Ovary (tissue), 3 donors: ENCODE data around the gene CFAP73.

Experiments used
- EP300 ChIP-seq: sonication (generic); formaldehyde crosslinking; IDR thresholded peaks from one replicate; pipeline ENCODE4 v1.6.1; 2017; ENCODE audit warnings: antibody characterized with exemption
- POLR2A ChIP-seq: fragments of 450-650 bp; IDR thresholded peaks from one replicate; pipeline ENCODE4 v1.6.1; 2017; ENCODE audit warnings: antibody characterized with exemption, mild to moderate bottlenecking, moderate library complexity
- TF ChIP-seq, protein P1 (sequence below), 3 donors: fragments of 450-650 bp in 2 of 3; fragments of 200-600 bp in 1 of 3; IDR thresholded peaks; one replicate each; pipeline versions ENCODE4 v1.5.1 to v1.8.0; 2016 to 2022; ENCODE audit warnings: antibody characterized with exemption in 3 of 3, mild to moderate bottlenecking in 1 of 3
- donor health status: DM: no; HTN: no; CAD: no.

GRCh38 chr12:113112043-113112899, 37.3 kb upstream of the CFAP73 start:
- TF ChIP-seq, protein P1, sequence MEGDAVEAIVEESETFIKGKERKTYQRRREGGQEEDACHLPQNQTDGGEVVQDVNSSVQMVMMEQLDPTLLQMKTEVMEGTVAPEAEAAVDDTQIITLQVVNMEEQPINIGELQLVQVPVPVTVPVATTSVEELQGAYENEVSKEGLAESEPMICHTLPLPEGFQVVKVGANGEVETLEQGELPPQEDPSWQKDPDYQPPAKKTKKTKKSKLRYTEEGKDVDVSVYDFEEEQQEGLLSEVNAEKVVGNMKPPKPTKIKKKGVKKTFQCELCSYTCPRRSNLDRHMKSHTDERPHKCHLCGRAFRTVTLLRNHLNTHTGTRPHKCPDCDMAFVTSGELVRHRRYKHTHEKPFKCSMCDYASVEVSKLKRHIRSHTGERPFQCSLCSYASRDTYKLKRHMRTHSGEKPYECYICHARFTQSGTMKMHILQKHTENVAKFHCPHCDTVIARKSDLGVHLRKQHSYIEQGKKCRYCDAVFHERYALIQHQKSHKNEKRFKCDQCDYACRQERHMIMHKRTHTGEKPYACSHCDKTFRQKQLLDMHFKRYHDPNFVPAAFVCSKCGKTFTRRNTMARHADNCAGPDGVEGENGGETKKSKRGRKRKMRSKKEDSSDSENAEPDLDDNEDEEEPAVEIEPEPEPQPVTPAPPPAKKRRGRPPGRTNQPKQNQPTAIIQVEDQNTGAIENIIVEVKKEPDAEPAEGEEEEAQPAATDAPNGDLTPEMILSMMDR (IDR thresholded peaks at IDR 0.05) = no peak
- no peak for TF ChIP-seq EP300
- TF ChIP-seq POLR2A = no peak
